ENCODE results near the gene PRKCH.
"Not testable (repeated sequence)": the region's sequence is repeated elsewhere in the genome, so short reads cannot be mapped to it uniquely, and the experiment has no call there.

The PRKCH gene

GRCh38 chr14:61406675-61407074 lies 85.3 kb downstream of the PRKCH start:
- DNase-seq: no peak
- intact Hi-C loops (cut with DNase I): no loop called here

DNA sequence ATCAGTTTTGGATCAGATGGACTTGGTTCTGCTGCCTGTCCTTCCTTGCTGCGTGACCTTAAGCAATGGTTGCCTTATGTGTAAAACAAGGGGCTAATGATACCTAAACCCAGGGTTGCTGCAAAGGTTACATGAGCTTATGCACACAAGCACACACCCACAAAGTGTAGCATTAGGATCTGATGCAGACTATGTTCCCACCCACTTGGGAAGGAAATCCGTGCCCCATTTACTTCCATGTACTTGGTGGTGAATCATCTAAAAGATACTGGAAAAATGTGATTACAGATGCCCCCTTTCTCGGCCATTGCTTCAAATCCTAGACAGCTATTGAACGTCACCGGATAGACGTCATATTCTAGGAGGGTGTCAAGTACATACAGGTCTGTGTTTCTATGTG lies 87.1 kb downstream of the PRKCH start:
- intact Hi-C loops (cut with DNase I): no loop called here
- DNase-seq: peak in 20 of 42 donors; percentile 11 to 74 (median 41)

GRCh38 chr14:61409782-61410181 lies 88.4 kb downstream of the PRKCH start:
- DNase-seq: no peak
- intact Hi-C loops (cut with DNase I): no loop called here

GRCh38 chr14:61415934-61416333 lies 94.6 kb downstream of the PRKCH start:
- DNase-seq; intact Hi-C loops (cut with DNase I): not testable (repeated sequence)

- intact Hi-C loops (cut with DNase I): no loop called here
- DNase-seq: no peak
These were observed 95.2 kb downstream of the PRKCH start for GRCh38 chr14:61416591-61416990.

- intact Hi-C loops (cut with DNase I): no loop called here
- no peak for DNase-seq
These were observed 95.8 kb downstream of the PRKCH start for GRCh38 chr14:61417141-61417540.

DNA sequence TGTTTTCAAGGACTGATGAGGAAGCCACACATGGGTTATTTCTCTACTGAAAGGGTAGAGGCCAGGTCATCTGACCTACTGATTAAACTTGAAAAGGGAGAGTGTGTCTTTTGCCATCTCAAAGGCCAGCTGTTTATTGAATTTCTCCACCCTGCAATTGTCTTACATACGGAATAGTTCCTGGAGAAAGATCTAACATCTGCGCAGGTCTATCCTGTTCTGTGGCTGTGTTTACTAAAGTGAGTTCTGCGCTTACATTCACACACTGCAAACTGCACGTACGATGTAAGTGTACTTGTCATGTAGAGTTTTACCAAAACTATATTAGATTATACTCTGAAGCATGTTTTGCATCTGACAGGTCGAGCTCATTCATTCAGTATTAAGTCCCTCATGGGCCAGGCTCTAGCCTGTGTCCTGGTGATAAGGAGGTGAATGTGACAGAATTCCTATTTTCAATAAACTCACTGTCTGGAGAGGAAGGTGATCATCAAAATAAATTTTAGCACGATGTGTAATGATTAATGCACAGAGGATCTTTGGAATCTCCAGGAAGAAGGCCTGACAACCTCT lies 96.6 kb downstream of the PRKCH start:
- intact Hi-C loops (cut with DNase I): no loop called here
- no peak for DNase-seq

- intact Hi-C loops (cut with DNase I): no loop called here
- DNase-seq: no peak
These were observed 97.4 kb downstream of the PRKCH start for GRCh38 chr14:61418746-61419145.

DNA sequence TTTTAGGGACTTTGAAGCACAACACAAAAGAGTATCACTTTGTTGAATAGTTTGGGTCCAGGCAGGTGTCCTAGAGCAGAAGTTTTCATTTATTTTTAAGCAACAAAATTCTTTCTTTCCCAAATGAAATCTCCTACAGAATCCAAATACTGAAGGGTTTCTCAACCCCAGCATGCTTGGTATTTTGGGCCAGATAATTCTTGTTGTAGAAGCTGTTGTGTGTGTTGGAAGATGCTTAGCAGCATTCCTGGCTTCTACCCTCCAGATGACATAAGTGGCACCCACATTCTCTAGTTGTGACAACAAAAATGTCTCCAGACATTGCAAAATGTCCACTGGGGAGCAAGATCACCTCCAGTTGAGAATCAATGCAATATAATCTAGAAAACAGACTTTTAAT lies 97.8 kb downstream of the PRKCH start:
- intact Hi-C loops (cut with DNase I): no loop called here
- DNase-seq: no peak

- intact Hi-C loops (cut with DNase I): no loop called here
These were observed 98.9 kb downstream of the PRKCH start for GRCh38 chr14:61420326-61420725.

GRCh38 chr14:61421212-61421923 lies 100.0 kb downstream of the PRKCH start:
- DNase-seq: no peak
- intact Hi-C loops (cut with DNase I): no loop called here

More at GRCh38 chr14:61420326-61420725, 98.9 kb downstream of the PRKCH start:
- DNase-seq: no peak

- intact Hi-C loops (cut with DNase I): no loop called here
- DNase-seq: no peak
These were observed 104.7 kb downstream of the PRKCH start for GRCh38 chr14:61426048-61426447.

DNA sequence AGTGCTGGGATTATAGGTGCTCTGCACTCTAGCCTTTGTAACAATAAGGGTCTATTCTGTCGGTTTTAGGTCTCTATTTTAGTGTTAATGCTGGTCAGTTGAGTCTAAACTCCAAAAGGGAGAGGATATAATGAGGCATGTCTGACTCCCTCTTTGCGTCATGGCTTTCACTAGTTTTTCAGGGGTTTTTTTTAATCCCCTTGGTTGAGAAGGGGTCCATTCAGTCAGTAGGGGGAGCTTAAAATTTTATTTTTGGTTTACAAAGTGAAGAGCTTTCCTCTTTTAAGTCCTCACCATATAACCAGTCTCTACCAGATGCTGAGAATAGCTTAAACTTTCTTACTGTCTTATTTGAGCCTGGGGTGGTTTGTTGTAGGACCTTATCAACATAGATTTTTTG lies 106.9 kb downstream of the PRKCH start:
- DNase-seq: no peak
- intact Hi-C loops (cut with DNase I): no loop called here

GRCh38 chr14:61429316-61429715 lies 107.9 kb downstream of the PRKCH start:
- intact Hi-C loops (cut with DNase I): no loop called here

GRCh38 chr14:61430066-61430757 lies 108.8 kb downstream of the PRKCH start:
- DNase-seq: peak in 1 of 42 donors; percentile 5
- intact Hi-C loops (cut with DNase I): no loop called here

More at GRCh38 chr14:61429316-61429715, 107.9 kb downstream of the PRKCH start:
- no peak for DNase-seq

- intact Hi-C loops (cut with DNase I): no loop called here
- DNase-seq: peak in 1 of 42 donors; percentile 10
These were observed 111.8 kb downstream of the PRKCH start for GRCh38 chr14:61433169-61433568.

DNA sequence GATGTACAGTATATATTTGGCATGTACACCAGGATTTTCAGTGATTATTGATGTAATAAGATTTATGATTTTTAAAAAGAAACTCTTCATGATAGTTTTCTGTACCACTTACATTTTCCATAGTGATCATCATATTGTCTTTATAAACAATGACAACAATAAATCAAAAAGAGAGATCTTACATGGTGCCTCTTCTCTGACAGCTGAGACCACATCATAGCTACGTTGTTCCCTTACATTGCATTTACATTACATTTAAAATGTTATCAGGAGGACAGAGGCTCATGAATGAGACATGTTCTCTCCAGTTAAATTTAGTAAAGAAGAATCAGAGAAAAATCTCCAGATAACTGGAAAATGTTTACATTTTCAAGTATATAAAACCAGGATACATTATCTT lies 112.4 kb downstream of the PRKCH start:
- intact Hi-C loops (cut with DNase I): no loop called here
- DNase-seq: peak in 1 of 42 donors; percentile 1

DNA sequence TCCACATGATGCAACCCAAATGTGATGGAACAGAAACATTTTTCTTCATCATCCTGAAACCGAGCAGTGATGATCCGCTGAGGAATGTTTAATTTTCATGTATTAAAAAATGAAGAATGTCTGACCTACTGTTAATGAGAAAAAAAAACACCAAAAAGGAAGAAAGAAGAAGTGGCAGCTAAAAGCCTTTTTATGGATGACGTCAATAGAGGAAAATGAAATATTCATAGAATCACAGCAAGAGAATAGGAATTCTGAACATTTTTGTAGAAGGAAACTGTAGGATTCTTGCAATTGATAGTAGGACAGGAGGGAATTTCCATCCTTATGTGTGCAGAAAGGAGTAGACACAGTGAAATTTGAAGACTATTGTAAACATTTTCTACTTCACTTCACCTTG lies 112.9 kb downstream of the PRKCH start:
- intact Hi-C loops (cut with DNase I): no loop called here
- DNase-seq: peak in 1 of 42 donors; percentile 20

DNA sequence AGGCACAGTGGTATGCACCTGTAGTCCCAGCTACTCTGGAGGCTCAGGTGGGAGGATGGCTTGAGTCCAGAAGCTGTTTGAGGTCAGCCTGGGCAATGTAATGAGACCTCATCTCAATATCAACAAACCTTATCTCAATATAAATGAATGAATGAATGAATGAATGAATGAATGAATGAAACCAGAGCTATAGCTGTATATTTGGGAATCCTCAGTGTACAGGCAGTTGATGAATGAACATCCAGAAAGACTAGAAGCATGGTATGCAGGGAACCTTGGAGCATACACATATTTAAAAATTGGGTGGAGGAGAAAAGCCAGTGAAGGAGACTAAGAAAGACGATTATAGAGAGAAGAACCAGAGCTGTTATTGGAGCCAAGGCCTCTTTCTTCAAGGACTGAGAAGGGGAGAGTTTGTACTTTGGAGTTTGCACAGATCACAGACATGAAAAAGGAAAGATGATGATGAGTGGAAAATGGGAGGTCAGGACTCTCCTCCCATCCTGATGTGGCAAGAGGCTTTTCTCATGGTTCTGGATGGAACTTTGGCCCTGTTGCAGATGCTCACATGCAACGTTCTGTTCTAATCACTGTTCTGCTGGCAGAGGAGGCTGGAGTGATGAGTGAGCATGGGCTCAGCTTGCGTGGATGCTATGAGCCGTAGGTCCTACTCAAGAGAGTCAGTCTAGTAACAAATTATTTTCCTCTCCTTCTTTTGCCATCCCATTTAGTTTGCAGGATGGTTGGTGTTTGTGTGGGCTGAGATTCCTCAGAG lies 114.4 kb downstream of the PRKCH start:
- intact Hi-C loops (cut with DNase I): no loop called here
- DNase-seq: peak in 1 of 42 donors; percentile 30

DNA sequence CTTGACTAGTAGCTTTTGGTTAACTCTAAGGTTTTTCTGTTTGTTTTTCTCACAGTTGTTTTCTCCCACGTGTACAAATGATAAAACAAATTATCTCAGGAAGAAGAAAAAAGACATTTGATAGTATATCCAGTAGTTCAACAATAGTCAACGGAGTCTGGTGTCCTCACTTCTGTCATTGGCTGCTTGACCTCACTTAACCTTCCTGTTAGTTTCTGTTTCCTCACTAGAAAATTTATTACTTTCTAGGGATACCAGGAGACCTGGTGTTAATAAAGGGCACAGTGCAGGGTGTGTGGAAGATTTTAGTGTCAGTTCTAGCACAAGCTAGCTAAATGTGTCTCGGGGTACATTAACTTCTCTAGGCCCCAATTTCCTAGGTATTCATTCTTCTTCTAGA lies 116.0 kb downstream of the PRKCH start:
- peak in 1 of 42 donors; percentile 7 for DNase-seq
- intact Hi-C loops (cut with DNase I): no loop called here

All from head of caudate nucleus (tissue), 42 donors.